NCI-H2029 treated with DMSO at 0.1 percent for 48 hours (cell line): ENCODE results near the gene PTPRN2.
"Not testable (repeated sequence)": the region's sequence is repeated elsewhere in the genome, so short reads cannot be mapped to it uniquely, and the experiment has no call there.

Experiments
- DNase-seq: peaks from one replicate; lab custom pipeline; 2025; lab: John Stamatoyannopoulos, UW

PTPRN2 gene

GRCh38 chr7:158051776-158052175 lies 535.8 kb downstream of the PTPRN2 start:
- DNase-seq, result no peak

GRCh38 chr7:158050978-158051651 lies 536.5 kb downstream of the PTPRN2 start:
- no peak for DNase-seq

- DNase-seq, result no peak
Observed at GRCh38 chr7:158050441-158050977, 537.1 kb downstream of the PTPRN2 start.

- DNase-seq, result no peak
Observed at GRCh38 chr7:158049271-158049670, 538.4 kb downstream of the PTPRN2 start.

GRCh38 chr7:158048569-158048968 lies 539.1 kb downstream of the PTPRN2 start:
- DNase-seq, result no peak

GRCh38 chr7:158047391-158048059 lies 540.1 kb downstream of the PTPRN2 start:
- DNase-seq, result no peak

- not testable (repeated sequence) for DNase-seq
Observed at GRCh38 chr7:158046246-158046645, 541.4 kb downstream of the PTPRN2 start.

- DNase-seq, result no peak
Observed at GRCh38 chr7:158044482-158044823, 543.2 kb downstream of the PTPRN2 start.

- DNase-seq, result peak; percentile 41
Observed at GRCh38 chr7:158043551-158044481, 543.8 kb downstream of the PTPRN2 start.

- DNase-seq, result no peak
Observed at GRCh38 chr7:158042156-158042880, 545.3 kb downstream of the PTPRN2 start.

GRCh38 chr7:158040199-158040598 lies 547.4 kb downstream of the PTPRN2 start:
- no peak for DNase-seq

- DNase-seq, result no peak
Observed at GRCh38 chr7:158039270-158039669, 548.4 kb downstream of the PTPRN2 start.

GRCh38 chr7:158037211-158037610 lies 550.4 kb downstream of the PTPRN2 start:
- no peak for DNase-seq

GRCh38 chr7:158035343-158035742 lies 552.3 kb downstream of the PTPRN2 start:
- DNase-seq, result no peak

- DNase-seq, result no peak
Observed at GRCh38 chr7:158034571-158034970, 553.1 kb downstream of the PTPRN2 start.

GRCh38 chr7:158033925-158034324 lies 553.7 kb downstream of the PTPRN2 start:
- not testable (repeated sequence) for DNase-seq

GRCh38 chr7:158033196-158033595 lies 554.4 kb downstream of the PTPRN2 start:
- no peak for DNase-seq

- no peak for DNase-seq
Observed at GRCh38 chr7:158032561-158033115, 555.0 kb downstream of the PTPRN2 start.

- no peak for DNase-seq
Observed at GRCh38 chr7:158031867-158032308, 555.7 kb downstream of the PTPRN2 start.

GRCh38 chr7:158030566-158030965 lies 557.1 kb downstream of the PTPRN2 start:
- DNase-seq, result no peak

GRCh38 chr7:158030071-158030470 lies 557.6 kb downstream of the PTPRN2 start:
- no peak for DNase-seq
